HG02759 (cell line): Measurements from ENCODE around the gene FAM171A2.
"Not testable (repeated sequence)": the region's sequence is repeated elsewhere in the genome, so short reads cannot be mapped to it uniquely, and the experiment has no call there.

Source experiments
- ATAC-seq: cut with Tn5 transposase; IDR thresholded peaks from one replicate; pipeline ENCODE4 v1.9.1; 2021; ENCODE audit warnings: mild to moderate bottlenecking, moderate library complexity; ENCODE audit not compliant: unreplicated experiment

The FAM171A2 gene

DNA sequence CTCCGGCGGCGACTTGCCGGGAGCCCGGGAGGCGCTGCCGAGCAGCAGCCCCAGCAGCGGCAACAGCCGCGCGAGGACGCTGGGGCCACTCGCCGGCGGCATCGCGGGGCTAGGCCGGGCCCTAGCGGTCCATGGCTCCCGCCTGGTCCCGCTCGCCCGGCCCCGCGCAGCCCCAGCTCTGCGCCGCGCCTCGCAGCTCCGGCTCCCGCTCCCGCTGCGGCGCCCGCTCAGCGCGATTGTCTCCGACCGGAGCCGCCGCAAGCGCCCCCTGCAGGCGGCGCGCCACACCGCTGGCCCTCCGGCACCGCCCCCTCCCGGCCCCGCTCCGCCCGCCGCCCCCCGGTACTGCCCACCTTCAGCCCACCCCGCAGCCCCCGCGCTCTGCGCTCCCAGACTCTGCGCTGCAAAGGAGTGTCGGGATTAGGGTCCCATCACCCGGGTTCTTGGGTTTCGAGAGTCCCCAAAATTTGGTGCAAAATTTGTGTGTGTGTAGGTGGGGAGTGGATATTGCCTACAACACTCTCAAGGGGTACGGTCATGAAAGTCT lies at the start of gene FAM171A2:
Gene FAM171A2 (minus strand): TSS at position 241 of the 547 bp plus-strand sequence. CDS start 139 bp downstream, at position 102.
- peak; percentile 74 for ATAC-seq

DNA sequence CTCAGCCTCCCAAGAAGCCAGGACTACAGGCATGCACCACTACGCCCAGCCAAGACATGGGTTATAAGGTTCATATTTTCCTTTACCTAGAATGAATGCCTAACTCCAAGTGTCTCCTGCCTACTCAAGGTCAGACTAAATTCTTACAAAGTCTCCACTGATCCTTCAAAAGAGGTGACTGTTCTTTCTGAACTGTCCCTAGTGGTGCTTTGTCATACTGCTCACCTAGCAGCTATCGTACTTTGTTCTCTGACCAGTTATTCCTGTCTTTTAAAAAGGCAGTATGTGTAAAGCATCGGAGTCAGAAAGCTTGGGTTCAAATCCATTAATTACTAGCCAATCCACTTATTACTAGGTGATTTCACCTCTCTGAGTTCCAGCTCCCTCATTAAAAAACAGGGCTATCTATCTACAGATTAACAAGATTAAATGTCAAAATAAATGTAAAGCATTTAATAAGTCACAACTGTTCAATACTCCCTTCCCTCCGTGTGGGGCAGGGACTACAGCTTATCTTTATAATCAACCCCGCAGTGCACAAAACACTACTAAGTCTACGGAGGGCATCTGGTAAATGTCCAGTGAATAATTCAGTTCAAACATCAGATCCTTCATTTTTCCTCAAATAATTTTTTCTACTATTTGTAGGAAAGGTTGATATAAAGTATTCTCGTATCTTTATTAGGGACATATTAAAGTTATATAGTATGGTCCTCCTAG lies 45.8 kb upstream of the FAM171A2 start:
- no peak for ATAC-seq

DNA sequence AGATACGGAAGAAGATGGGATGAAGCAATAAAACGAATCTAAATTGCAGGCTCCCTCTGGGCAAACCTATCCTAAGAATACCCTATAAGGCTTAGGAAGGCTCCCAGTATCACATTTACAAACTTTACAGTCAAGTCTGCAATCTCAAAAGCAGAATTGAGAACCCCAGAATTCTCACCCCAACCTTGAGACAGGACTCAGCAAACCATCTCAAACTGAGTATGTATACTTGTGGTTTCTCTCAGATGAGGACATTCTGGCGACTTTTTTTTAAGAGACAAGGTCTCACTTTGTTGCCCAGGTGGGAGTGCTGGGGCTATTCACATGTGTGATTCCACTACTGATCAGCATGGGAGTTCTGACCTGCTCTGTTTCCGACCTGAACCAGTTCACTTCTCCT lies 45.1 kb upstream of the FAM171A2 start:
- ATAC-seq: no peak

DNA sequence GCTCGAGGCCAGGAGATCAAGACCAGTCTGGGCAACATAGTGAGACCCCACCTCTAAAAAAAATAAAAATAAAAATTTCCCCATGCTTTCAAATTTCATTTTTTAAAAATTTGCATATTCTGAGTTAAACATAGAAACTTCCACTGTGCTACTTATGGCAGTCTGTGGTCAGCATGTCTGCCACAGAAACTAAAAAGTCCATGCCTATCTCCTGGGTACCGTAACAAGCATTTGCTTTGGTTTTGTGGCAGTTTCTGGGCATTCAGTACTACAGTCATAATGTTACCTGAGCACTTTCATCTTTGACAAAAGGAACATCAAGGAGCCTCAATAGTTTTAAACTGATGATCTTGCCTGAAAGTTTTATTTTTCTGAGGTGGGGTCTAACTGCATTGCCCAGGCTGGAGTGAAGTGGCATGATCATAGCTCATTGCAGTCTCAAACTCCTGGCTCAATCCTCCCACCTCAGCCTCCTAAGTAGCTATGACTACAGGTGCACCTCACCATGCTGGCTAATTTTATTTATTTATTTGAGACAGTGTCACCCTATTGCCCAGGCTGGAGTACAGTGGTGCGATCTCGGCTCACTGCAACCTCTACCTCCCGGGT lies 39.0 kb upstream of the FAM171A2 start:
- no peak for ATAC-seq

DNA sequence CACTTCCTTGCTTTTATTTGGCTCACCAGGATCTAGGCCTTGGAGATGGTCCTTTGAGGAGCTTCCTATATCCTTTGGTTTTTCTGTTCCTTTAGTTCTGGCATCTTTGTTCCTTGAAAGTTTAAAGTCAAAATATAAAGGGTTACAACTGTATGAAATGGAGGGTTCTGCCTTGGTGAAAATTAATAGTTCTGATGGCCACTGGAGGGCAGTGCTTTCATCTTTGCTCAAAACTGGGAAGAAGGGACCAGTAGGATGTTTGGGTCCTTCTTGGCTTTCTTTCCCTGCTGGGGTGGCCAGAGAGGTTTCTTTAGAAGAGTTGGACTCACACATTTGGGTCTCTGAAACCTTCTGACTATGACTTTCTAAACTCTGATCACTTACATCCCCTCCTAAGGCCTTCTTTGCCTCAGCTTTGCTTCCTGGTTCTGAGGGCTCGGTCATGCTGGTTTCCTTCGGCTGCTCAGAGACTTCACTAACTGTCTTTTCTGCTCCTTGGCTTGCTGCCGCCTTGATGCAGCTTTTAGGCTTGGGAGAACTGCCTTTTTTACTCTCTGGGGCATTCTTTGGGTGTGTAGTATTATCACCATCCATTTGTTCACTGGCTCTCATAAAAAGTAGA lies 36.7 kb upstream of the FAM171A2 start:
- no peak for ATAC-seq

DNA sequence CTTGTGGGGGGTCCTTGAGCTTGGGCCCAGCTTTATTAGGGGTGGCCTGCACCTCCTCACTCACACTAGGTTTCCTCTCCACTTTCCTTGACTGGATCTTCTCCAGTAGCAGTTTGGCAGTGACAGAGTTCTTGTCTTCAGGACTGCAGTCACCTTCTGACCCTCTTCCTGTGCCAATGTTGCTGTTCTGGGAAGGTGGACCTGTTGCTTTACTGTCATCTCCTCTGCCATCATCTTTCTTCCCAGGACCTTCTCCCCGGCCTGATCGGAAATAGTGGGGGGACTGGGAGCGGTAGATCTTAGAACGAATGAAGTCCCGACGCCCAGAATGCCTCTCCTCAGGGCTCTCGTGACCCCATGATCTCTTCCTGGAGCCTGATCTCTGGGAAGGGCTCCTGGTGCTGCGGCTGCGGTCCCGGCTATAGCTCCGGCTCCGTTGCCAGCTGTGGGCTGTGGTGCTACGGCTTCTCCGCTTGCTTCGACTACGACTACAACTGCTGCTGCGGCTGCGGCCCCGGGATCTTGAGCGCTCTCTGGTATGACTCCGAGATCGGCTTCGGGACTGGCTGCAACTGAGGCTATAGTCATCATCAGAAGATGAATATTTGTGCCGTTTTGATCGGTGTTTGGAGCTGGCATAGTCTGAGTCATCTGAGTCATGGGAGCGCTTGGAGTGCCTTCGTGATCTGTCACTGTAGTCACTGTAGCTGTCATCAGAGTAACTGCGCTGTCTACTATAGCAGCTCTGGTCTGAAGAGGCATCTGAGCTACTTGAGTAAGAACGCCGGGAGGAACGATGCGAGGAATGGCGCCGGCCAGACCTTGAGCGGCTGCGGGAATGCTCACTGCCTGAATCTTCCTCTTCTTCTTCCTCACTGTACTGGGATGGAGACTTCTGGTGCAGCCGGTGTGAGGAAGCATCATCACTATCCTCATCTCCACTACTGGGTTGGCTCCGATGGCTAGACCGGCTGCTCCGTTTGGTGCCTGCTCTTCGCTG lies 35.3 kb upstream of the FAM171A2 start:
- no peak for ATAC-seq

DNA sequence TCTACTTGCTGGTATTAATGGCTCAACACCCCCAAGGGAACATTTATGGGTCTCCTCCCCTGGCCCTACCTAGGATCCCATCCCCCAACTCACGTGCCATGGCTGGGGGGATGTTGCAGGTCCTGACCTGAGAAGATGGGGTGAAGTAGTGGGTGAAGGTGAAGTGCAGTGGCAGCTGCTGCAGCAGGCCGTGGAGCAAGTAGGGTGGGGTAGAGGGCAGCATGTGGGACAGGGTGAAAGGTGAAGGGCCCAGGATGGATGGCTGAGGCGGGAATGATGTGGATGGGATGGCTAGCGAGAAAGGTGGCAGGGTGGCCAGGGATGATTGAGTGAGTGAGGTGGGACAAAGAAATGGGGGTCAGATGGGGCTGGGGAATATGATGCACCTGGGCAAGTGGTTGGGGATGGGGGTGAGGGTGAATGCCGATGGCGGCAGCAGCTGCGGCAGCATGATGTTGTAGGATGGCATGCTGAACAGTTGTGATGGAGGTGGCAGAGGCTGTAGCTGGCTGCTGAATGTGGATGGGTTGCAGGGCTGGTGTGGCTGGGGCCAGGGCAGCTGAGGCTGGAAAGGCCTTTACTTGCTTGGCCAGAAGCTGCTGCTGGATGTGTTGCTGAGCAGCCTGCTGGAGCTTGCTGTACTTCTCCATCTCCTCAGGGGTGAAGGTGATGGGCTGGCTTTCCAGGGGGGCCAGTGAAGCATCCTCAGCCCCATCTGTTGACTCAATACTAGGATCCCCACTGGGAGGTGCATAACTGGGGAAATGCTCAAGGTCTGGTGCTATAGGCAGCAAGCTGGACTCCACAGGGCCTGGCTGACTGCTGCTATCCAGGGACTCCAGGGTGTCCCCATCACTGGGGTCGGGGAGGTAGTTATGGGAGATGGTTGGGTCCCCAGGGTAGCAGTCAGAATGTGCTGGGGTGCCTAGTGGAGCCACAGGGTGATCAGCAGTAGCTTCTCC lies 34.1 kb upstream of the FAM171A2 start:
- ATAC-seq: no peak

DNA sequence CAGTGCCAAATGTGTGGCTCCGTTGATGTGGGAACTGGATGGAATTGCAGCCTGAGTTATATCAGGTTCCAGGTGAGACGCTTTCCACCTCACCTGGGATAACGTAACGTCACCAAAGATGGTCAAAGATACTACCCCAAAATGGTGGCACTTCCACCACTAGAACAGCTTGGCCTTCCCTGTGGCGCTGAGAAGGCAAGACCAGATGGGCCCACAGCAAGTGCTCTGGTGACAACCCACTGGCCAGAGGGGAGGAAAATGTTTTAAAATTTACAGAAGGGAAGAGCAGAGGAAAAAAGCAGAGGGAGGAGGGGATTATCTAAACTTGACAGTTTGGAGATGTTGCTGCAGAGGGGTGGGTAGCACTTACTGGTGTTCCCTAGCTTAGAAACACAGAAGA lies 33.3 kb upstream of the FAM171A2 start:
- ATAC-seq: no peak

DNA sequence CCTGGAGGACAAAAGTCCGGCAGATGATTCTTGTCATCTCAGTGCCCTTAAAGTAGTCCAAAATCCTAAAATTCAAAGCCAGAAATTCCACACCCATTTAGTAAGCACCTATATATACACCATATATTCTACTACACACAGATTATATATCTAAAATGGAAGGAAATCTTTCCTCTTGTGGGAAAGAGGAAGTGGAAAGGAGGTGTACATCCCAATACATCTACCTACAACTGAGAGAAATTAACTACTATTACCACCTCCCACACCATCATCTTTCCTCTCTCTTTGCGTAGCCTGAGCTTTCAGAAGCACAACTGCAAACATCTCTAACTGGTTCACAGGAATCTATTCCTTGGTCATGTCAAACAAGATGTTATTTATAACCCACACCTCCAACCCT lies 31.2 kb upstream of the FAM171A2 start:
- ATAC-seq: no peak

DNA sequence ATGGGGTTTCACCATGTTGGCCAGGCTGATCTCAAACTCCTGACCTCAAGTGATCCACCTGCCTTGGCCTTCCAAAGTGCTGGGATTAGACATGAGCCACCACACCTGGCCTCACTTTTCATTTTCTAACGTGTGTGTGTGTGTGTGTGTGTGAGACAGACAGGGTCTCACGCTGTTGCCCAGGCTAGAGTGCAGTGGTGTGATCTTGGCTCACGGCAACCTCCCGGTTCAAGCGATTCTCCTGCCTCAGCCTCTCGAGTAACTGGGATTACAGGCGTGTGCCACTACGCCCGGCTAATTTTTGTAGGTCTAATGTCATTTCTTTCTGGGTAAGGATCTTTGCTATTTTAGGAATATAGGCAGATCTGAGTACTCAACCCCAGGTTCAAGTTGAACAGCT lies 30.5 kb upstream of the FAM171A2 start:
- not testable (repeated sequence) for ATAC-seq

DNA sequence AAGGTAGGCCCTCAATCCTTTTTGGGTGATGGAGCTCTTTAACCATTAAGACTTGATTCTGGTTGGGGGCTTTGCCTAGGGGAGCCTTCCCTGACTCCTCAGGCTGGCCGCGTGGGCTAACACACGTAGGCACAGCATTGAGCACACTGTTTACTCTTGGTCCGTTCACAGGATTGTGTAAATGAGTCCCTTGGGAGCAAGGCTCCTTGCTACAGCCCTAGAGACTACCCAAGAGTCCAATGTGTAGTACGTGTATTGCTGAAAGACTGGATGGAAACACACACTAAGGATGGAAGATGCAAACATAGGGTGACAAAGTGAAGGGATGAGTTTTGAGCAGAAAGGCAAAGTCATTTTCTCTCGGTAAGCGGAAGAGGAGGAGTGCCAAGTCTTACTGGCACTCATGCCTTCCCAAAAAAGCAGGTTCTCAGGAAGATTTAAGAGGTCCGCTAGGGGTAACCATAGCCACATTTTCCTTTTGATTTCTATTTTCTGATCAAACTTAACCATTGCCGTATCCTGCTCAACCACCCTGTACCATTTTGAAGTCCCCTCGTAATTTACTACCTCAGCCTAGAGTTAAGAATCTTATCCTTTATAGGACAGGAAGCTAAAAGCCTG lies 26.7 kb upstream of the FAM171A2 start:
- no peak for ATAC-seq

DNA sequence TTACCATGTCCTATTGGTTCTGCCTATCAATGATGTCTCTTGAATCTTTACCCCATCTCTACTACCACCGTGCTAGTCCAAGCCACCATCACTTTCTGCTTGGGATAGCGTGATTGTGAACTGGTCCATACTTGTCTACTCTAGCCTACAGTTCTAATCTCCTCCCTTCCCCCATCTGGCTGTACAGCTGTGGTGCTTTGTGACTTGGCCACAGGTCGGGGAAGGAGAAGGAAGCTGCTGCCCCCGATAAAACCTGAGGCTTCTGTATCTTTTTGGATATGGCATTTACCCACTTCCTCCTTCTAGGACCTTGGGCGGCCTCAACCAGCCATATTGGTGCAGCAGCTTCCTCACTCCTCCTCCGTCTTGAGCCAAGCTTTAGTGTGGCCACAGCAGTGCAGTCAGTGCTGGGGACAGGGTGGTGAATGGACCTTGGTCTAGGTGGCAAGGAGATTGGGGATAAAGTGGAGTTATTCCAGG lies 26.1 kb upstream of the FAM171A2 start:
- ATAC-seq: no peak

DNA sequence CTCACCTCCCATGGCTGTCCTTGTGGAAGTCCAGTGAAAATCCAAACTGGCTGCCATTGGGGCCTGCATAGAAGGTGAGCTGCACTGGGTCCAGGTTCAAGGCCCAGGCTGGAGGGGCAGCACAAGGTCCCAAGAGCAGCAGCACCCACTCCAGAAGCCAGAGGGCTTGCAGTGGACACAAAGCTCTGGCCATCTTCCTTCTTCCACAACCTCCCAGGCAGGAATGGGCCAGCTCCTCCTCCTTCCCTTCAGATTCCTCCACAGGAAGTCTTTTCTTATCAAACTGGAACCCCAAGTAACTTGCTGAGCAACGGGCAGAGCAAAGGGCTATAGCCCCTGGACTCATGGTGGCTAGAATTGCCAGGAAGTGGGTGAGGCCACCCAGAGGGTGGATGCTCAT lies 25.6 kb upstream of the FAM171A2 start, which contains the start of gene ITGA2B:
Gene ITGA2B (minus strand): TSS at position 369 of the 400 bp plus-strand sequence. CDS start 176 bp downstream, at position 193.
- no peak for ATAC-seq

DNA sequence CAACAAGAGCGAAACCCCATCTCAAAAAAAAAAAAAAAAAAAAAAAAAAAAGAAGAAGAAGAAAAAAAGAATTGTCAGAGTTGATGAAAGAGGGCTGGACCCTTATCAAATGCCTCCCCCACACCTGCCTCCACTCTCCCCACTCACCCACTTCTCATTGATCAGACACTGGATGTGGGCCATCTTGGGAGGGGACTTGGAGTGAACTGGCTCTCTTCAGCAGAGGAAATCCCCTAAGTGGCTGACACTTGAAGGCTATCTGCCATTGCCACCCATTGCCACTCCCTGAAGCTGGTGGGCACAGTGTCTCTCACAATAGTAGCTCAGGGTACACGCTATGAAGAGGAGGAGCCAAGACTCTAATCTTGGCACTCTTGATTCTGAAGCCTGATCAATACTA lies 24.2 kb upstream of the FAM171A2 start:
- no peak for ATAC-seq

DNA sequence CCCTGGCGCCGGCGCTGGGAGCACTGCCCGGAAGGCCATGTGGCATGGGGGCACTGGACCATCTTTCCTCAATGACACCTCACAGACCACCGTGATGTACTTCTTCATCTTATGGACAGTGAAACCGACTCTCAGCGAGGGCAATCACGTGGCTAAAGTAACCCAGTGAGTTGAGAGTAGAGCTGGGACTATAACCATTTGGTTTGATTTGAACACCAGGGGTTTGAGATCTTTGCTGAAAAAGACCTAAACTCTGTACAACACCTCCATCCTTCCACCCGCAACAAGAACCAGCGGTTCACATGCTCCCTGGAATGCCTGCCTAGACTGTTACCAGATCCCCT lies 22.5 kb upstream of the FAM171A2 start:
- no peak for ATAC-seq

DNA sequence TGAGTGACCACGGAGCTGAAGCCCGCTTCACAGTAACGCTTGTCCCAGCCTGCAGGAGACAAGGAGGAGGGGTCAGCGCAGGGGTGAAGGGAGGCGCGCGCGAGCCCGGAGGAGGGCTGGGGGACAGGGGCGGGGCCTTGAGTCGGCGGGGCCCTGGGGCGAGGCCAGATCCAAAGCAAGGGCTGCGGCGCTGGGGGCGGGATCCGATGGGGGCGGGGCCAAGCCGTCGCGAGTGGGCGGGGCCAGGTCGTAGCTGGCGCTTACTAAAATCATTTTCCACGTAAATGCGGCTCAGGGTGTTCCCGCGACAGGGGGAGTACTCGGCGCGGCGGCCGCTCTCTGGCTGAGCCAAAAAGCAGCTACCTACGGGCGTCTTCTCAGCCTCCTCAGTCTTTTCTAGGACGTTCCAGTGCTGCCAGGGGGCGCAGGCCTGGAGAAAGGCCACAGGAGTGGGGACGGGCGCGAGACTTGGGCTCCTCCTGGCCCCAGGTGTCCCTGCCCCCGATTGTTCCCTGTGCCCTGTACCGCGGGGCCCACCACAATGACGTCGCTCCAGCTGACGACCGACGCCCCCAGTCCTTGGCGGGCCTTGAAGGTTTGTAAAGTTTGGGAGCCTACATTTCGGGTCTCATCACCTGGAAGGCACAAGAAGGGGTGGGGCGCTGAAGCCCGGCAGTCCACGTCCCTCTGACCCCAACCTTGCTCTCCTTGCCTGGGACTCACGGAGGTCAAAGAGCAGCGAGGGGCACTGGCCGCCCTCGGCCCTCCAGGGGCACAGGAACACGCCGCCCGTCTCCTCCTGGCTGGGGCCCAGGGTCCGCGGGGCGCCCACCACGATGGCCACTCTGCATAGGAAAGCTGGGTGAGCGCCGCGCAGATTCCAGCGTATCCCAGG lies 21.9 kb upstream of the FAM171A2 start:
- no peak for ATAC-seq

DNA sequence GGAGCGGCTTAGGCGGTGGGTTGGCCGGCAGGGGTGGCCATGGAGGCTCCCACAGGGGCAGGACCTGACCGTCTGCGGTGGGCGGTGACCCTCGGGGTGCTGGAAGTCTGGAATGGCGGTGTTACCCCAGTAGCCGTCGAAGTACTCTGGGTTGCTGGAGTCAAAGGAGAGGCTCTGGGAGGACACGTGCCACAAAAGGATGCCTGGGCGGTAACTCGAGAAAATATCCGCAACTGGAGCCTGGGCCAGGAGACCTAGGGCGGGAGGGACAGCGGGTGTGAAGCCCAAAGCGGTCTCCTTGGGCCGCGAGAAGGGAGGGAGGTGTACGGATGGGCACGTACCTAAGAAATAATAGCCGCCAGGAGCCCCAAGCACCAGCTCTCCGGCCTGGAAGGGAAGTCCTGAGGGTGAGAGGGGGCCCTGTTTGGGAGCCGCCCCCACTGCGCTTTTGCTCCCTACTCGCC lies 21.2 kb upstream of the FAM171A2 start:
- ATAC-seq: no peak

DNA sequence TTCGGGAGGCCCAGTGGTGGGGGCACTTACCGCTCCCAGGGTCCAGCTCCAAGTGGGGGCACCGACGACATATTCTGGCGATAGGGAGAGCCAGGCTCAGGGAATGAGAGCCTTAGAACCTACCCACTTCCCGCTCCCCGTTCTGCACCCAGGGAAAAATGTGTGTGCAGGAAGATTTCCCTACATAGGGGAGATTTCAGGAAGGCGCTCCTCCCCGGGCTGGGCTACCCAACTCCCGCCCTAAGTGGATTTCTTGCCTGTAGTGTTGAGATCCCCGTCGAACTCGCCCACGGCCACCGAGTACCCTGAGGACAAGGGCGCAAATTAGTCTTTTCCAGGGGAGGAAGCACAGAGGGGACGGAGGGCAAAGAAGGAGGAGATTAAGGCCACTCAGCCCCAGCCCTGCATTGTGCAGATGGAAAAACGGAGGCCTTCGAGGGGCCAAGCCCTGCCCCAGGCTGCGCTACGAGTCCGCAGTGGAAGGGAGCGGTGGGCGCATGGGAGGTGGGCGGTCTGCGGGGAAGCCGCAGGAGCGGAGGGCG lies 20.7 kb upstream of the FAM171A2 start:
- no peak for ATAC-seq
